ENCODE results near the gene ZNF892. TPM values are rescaled to one million over a fixed set of nuclear protein-coding genes. Genes with fewer than 3 reads are reported as not detected.

ZNF892 gene
- polyA plus RNA-seq = 1 to 10 TPM in 1 of 3 donors, under 1 TPM in 1, not detected in 1; 0.68 to 1.9 TPM

DNA sequence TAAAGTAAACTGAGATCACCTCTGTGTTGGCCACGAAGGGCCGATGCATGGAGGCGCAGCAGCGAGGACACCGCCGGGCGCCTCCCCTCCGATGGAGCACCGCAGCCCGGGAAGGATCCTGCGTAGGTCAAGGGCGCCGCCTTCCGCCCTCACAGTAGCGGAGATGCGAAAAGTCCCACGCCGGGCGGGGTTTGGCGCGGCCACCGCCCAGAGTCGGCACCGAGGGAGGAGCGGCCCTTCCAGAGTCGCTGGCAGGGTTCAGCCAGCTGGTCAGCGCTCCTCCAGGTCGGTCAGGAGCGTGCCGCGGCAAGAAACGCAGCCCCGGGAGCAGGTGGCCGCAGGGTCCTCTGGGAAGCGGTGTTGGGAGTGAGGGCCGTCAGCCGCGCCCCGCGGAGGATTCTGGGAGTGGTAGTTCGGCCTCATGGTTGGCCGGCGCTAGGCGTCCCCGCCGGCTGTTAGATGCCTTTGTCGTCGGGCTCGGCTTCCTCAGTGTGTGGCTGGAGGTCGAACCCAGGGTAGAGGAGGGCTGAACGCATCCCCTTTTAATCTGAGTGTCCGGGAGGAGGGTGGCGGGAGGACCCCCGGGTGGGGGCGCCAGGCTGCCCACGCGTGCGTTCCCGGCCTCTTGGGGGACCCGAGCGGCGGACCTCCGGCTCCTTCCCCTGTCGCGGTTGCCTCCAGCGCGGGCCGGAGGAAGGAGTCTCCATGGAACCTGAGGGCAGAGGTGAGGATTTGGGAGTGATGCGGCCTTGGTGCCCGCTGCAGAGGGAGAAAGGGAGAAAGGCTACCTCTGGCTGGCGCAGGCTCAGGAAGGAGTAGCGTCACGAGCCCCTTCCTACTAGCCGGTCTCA, at the start of gene ZNF892:
TSS of gene ZNF892 (plus strand) at position 411 of the 851 bp plus-strand sequence. CDS start at position 706, 295 bp downstream.
- Mint-ChIP-seq H3K36me3 (peaks cover 27 to 42% (median 29%) of the 10 kb centered on the region in 3 donors), H3K9me3 (peaks cover 0 to 16% (median 10%) of the 10 kb centered on the region in 6 donors), H3K4me1 (peaks cover 17 to 24% of the 10 kb centered on the region in 2 donors), H3K27ac (peak within 1 kb of the TSS; percentile 59 to 89 (median 84)), H3K4me3 (peak within 1 kb of the TSS; percentile 89 to 95 (median 93)), H3K27me3 (ENCODE audit: low read depth in 3 of 3) (peaks cover 0 to 4% (median 0%) of the 10 kb centered on the region in 3 donors)
- peak; percentile 70 to 75 (median 70) for DNase-seq

DNA sequence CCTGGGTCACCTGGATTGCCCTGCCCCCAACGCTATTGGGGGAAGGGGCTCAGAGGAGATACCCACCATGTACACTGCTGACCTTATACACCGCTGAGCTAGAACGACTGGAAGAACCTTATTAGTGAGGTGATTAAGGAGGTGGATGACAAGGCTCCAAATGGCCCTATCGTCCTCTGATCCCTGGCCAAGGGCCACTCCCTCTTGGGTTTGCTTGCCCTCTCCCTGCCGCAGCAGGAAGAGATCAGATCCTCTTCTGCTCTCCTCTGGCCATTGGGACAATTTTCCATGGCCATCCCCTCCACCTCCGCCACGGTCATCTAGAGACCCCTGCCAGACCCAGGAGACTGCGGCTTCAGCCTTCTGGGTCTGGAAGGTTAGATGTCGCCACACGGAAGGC, 48.9 kb upstream of the ZNF892 start:
- Mint-ChIP-seq H3K27me3 (ENCODE audit: low read depth in 3 of 3) (peaks cover 0 to 2% (median 1%) of the 10 kb centered on the region in 3 donors), H3K4me3 (peak overlapping the region; percentile 75 to 88 (median 84)), H3K27ac (peak overlapping the region in 2 of 6 donors; percentile 48 to 69), H3K4me1 (peaks cover 11 to 20% of the 10 kb centered on the region in 2 donors), H3K9me3 (peaks cover 0 to 12% (median 3%) of the 10 kb centered on the region in 6 donors), H3K36me3 (peaks cover 29 to 36% (median 36%) of the 10 kb centered on the region in 3 donors)
- DNase-seq = no peak

DNA sequence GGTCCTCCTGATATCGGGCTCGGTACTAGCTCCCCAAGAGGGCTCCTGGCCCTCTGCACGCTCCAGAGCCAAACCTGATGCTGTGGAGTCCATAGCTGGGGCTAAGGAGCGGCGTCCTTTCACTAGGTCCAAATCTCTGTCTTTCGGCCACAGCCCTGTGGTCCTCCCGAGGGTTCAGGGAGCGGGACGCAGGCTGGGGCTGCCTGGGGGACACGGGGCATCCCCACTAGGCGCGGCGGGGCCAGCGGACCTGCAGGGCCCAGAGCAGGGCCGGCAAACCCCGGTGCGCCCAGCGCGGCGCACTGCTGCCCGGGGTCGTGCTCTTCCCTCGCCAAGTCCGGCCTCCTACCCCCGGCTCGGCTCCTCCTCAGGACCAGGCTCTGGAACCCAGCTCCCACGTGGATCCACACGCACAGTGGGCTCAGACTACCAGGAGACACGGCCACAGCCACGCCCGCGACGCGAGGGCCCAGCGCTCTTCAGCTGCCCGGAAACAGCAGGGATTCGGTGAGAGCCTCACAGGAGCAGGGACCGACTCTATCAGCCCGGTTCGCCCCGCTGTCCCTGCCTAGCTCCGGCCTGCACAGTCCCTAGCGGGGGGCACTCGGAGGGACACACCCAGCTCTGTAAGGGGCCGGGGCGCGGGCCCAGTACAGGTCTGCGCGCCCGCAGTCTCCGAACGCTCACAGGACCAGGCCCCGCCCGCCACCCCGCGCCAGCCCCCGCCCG, 48.3 kb upstream of the ZNF892 start:
- H3K36me3 Mint-ChIP-seq = peaks cover 24 to 30% (median 29%) of the 10 kb centered on the region in 3 donors
- no peak for DNase-seq
- peak overlapping the region in 5 of 6 donors; percentile 62 to 85 (median 73) for H3K27ac Mint-ChIP-seq
- H3K9me3 Mint-ChIP-seq = peaks cover 0 to 12% (median 0%) of the 10 kb centered on the region in 6 donors
- H3K27me3 Mint-ChIP-seq (ENCODE audit: low read depth in 3 of 3) = peaks cover 0 to 2% (median 1%) of the 10 kb centered on the region in 3 donors
- peak overlapping the region; percentile 82 to 88 (median 84) for H3K4me3 Mint-ChIP-seq
- peaks cover 12 to 22% of the 10 kb centered on the region in 2 donors for H3K4me1 Mint-ChIP-seq

GRCh38 chr2:95159690-95160449, 47.5 kb upstream of the ZNF892 start, which contains the start of gene ZNF514:
ZNF514 (minus strand) TSS chr2:95159848; CDS start chr2:95153253, 6,595 bp downstream.
- Mint-ChIP-seq H3K4me3 (peak within 1 kb of the TSS; percentile 84 to 90 (median 90)), H3K36me3 (peaks cover 16 to 22% (median 21%) of the 10 kb centered on the region in 3 donors), H3K27me3 (ENCODE audit: low read depth in 3 of 3) (peaks cover 0 to 2% (median 1%) of the 10 kb centered on the region in 3 donors), H3K9me3 (peaks cover 0 to 7% (median 0%) of the 10 kb centered on the region in 6 donors), H3K4me1 (peaks cover 16 to 30% of the 10 kb centered on the region in 2 donors), H3K27ac (peak within 1 kb of the TSS; percentile 76 to 91 (median 86))
- peak; percentile 82 to 84 (median 84) for DNase-seq

DNA sequence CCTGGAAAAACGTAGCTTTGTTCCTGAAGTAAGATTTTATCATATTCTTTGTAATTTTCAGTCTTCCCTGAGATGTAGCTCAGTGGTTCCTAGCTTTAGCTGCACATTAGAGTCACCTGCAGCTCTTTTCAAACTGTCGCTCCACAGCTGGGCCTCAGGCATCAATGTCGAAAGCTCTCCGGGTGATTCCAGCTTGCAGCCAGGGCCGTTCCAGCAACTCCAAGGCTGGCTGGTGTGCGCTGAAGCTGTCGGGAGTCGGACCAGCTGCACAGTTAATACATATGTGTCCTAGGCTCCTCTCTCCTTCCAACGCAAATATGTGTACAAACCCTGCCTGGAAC, 42.3 kb upstream of the ZNF892 start:
- Mint-ChIP-seq H3K27ac (peak overlapping the region; percentile 93 to 98 (median 96)), H3K4me1 (peaks cover 28 to 36% of the 10 kb centered on the region in 2 donors)

GRCh38 chr2:95165371-95166064, 41.8 kb upstream of the ZNF892 start, which contains the start of gene ZNF2:
ZNF2 (plus strand) TSS chr2:95165809; CDS start chr2:95176227, 10,418 bp downstream.
- Mint-ChIP-seq H3K27ac (peak within 1 kb of the TSS; percentile 93 to 98 (median 96)), H3K4me1 (peaks cover 28 to 31% of the 10 kb centered on the region in 2 donors), H3K9me3 (no peaks in the 10 kb centered on the region), H3K27me3 (ENCODE audit: low read depth in 3 of 3) (peaks cover 0 to 6% (median 6%) of the 10 kb centered on the region in 3 donors), H3K36me3 (no peaks in the 10 kb centered on the region), H3K4me3 (peak within 1 kb of the TSS; percentile 96 to 100 (median 99))
- DNase-seq = peak; percentile 95 to 96 (median 95)

More for the DNA sequence above, 42.3 kb upstream of the ZNF892 start:
- Mint-ChIP-seq H3K36me3 (no peaks in the 10 kb centered on the region), H3K4me3 (peak overlapping the region; percentile 96 to 100 (median 99)), H3K9me3 (no peaks in the 10 kb centered on the region), H3K27me3 (ENCODE audit: low read depth in 3 of 3) (peaks cover 0 to 6% (median 6%) of the 10 kb centered on the region in 3 donors)
- no peak for DNase-seq

- peaks cover 28 to 31% of the 10 kb centered on the region in 2 donors for H3K4me1 Mint-ChIP-seq
- H3K9me3 Mint-ChIP-seq = no peaks in the 10 kb centered on the region
- peak overlapping the region; percentile 96 to 100 (median 99) for H3K4me3 Mint-ChIP-seq
Measured at GRCh38 chr2:95166065-95166763, 41.1 kb upstream of the ZNF892 start.

DNA sequence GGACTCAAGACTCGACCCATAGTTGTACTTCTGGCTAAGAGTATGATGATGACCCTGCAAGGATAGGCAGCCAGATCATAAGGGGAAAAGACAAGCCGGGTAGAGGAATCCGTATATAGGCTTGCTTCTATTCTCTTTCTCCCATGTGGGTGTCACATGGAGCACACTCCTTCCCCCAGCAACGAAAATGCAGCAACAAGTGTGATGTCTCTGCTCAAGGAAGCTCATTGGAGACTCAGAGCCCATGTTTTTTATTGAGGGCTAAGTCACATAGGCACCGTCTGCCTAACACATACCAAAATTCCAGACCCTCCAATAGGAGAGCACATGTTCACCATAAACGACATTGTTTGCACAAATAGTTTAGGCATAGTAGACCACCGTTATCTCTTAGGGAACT, 35.4 kb upstream of the ZNF892 start:
- no peaks in the 10 kb centered on the region for H3K9me3 Mint-ChIP-seq
- no peaks in the 10 kb centered on the region for H3K27me3 Mint-ChIP-seq (ENCODE audit: low read depth in 3 of 3)
- H3K36me3 Mint-ChIP-seq = peaks cover 4 to 7% (median 6%) of the 10 kb centered on the region in 3 donors
- no peak overlapping the region for H3K27ac Mint-ChIP-seq
- no peak overlapping the region for H3K4me3 Mint-ChIP-seq
- peaks cover 4 to 8% of the 10 kb centered on the region in 2 donors for H3K4me1 Mint-ChIP-seq
- no peak for DNase-seq

More at GRCh38 chr2:95166065-95166763, 41.1 kb upstream of the ZNF892 start:
- Mint-ChIP-seq H3K27ac (peak overlapping the region; percentile 93 to 98 (median 96)), H3K27me3 (ENCODE audit: low read depth in 3 of 3) (peaks cover 0 to 6% (median 6%) of the 10 kb centered on the region in 3 donors), H3K36me3 (no peaks in the 10 kb centered on the region)
- DNase-seq = no peak

- H3K27ac Mint-ChIP-seq = no peak overlapping the region
Measured at GRCh38 chr2:95174031-95174542, 33.2 kb upstream of the ZNF892 start.

GRCh38 chr2:95179451-95179850, 27.9 kb upstream of the ZNF892 start:
- H3K9me3 Mint-ChIP-seq = peaks cover 0 to 6% (median 0%) of the 10 kb centered on the region in 6 donors
- no peaks in the 10 kb centered on the region for H3K27me3 Mint-ChIP-seq (ENCODE audit: low read depth in 3 of 3)
- H3K4me1 Mint-ChIP-seq = peaks cover 3 to 4% of the 10 kb centered on the region in 2 donors
- peaks cover 55 to 70% (median 69%) of the 10 kb centered on the region in 3 donors for H3K36me3 Mint-ChIP-seq
- no peak for DNase-seq
- H3K27ac Mint-ChIP-seq = no peak overlapping the region
- H3K4me3 Mint-ChIP-seq = no peak overlapping the region

More at GRCh38 chr2:95174031-95174542, 33.2 kb upstream of the ZNF892 start:
- Mint-ChIP-seq H3K9me3 (no peaks in the 10 kb centered on the region), H3K4me3 (no peak overlapping the region), H3K4me1 (peaks cover 4% of the 10 kb centered on the region in 2 donors), H3K36me3 (peaks cover 16 to 24% (median 23%) of the 10 kb centered on the region in 3 donors), H3K27me3 (ENCODE audit: low read depth in 3 of 3) (no peaks in the 10 kb centered on the region)
- no peak for DNase-seq

DNA sequence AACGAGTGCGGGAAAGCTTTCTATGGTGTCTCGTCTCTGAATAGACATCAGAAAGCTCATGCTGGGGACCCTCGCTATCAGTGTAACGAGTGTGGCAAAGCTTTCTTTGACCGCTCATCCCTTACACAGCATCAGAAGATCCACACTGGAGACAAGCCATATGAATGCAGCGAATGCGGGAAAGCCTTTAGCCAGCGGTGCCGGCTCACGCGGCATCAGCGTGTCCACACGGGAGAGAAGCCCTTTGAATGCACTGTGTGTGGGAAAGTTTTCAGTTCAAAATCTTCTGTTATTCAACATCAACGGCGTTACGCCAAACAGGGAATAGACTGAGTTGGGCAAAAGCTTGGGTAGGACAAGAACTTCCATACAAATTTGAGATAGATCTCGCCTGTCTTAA, 25.5 kb upstream of the ZNF892 start:
- no peak overlapping the region for H3K27ac Mint-ChIP-seq
- peaks cover 52 to 72% (median 64%) of the 10 kb centered on the region in 3 donors for H3K36me3 Mint-ChIP-seq
- peaks cover 0 to 6% (median 0%) of the 10 kb centered on the region in 6 donors for H3K9me3 Mint-ChIP-seq
- no peaks in the 10 kb centered on the region for H3K4me1 Mint-ChIP-seq
- no peak overlapping the region for H3K4me3 Mint-ChIP-seq
- no peak for DNase-seq
- no peaks in the 10 kb centered on the region for H3K27me3 Mint-ChIP-seq (ENCODE audit: low read depth in 3 of 3)

All from immature natural killer cell (primary cell).